C4-2B (cell line): ENCODE results near the gene ADPRS.

Experiments
- H3K27ac ChIP-seq: fragments of 450-650 bp; 2 replicates; pipeline ENCODE4 v1.5.1; 2017
- ZFX ChIP-seq: fragments of 450-650 bp; IDR thresholded peaks from 2 replicates; pipeline ENCODE4 v1.6.1; 2017
- TF ChIP-seq, protein P1 (sequence below): fragments of 450-650 bp; conservative IDR thresholded peaks from 2 replicates; pipeline ENCODE4 v1.5.1; 2017; ENCODE audit warnings: mild to moderate bottlenecking

ADPRS gene

DNA sequence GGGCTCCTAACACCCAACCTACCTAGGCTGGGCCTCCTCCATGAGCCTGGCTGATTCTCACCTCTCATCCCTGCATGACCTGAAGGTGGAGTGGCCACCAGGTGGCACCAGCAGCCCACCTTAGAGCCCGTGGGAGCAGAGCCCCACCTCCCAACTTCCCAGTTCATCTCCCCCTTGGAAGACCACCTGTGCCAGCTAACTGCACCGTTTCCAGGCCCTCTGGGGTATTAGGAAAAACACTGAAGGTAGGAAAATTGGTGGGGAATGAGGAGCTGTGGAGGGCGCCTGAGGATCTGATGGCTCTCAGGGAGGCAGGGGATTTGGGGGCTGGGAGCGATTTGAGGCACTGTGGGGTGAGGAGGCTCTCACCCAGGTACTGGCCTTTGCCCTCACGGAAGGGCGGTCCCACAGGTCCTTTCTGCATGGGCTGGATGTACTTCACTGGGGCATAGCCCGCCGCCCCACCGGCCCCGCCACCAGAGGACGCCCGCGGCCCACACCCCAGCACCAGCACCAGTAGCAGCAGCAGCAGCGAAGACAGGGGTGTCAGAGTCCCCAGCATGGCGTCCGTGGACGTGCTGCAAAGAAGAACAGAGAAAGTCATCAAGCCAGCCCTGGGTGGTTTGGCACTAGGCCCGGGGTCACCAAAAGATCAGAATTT, 11.1 kb downstream of the ADPRS start:
- no peak overlapping the region for H3K27ac ChIP-seq

DNA sequence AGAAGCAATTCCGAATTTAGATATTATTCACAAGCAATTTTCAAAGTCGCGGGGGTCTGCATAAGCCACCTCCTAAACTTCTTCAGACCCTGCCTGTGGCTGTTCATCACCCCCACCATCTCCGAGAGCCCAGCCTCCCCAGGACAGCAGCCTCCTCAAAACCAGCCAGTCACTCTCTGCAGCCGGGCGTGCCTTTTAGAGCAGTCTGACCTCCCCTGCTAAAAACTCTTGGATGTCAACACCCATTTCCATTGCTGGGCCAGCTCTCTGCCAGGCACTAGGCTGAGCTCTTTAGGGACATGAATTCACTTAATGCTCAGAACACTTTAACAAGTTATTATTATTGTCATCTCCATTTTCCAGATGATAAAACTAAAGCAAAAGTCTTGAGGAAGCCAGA, 11.7 kb downstream of the ADPRS start:
- no peak for TF ChIP-seq ZFX
- TF ChIP-seq, protein P1, sequence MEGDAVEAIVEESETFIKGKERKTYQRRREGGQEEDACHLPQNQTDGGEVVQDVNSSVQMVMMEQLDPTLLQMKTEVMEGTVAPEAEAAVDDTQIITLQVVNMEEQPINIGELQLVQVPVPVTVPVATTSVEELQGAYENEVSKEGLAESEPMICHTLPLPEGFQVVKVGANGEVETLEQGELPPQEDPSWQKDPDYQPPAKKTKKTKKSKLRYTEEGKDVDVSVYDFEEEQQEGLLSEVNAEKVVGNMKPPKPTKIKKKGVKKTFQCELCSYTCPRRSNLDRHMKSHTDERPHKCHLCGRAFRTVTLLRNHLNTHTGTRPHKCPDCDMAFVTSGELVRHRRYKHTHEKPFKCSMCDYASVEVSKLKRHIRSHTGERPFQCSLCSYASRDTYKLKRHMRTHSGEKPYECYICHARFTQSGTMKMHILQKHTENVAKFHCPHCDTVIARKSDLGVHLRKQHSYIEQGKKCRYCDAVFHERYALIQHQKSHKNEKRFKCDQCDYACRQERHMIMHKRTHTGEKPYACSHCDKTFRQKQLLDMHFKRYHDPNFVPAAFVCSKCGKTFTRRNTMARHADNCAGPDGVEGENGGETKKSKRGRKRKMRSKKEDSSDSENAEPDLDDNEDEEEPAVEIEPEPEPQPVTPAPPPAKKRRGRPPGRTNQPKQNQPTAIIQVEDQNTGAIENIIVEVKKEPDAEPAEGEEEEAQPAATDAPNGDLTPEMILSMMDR = no peak
- H3K27ac ChIP-seq = no peak overlapping the region

More for the DNA sequence above, 11.1 kb downstream of the ADPRS start:
- no peak for TF ChIP-seq ZFX
- TF ChIP-seq, protein P1 = peak; percentile 93

DNA sequence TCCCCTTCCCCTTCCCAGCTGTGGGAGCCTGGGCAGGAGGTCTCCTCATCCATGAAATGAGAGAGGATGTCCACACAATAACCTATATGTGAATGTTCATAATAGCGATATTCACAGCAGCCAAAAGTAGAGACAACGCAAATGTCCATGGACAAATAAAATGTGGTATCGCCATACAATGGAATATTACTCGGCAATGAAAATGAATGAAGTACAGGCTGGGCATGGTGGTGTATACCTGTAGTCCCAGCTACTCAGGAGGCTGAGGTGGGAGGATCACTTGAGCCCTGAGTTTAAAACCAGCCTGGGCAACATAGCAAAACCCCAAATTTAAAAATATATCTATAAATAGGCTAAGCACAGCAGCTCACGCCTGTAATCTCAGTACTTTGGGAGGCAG, 12.9 kb downstream of the ADPRS start:
- no peak overlapping the region for H3K27ac ChIP-seq
- TF ChIP-seq, protein P1 = no peak
- no peak for TF ChIP-seq ZFX

DNA sequence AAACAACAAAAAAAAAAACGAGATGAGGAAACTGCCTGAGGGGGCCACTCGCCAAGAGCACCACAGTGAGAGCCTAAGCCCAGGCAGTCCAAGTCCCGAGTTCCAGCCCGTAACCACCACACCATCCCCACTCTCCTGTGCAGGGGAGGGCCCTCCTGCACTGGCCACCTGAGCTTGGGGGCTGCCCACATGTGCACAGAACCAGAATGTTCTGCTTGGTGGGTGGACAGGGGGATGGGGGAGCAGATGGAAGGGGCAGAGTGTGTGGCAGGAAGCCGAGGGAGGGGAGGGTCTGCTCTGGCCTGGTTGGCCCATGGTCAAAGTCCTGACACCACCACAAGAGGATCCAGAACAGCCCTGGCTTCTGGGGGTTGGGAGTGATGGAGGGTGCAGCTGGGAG, 17.6 kb downstream of the ADPRS start:
- no peak overlapping the region for H3K27ac ChIP-seq
- no peak for TF ChIP-seq ZFX
- TF ChIP-seq, protein P1 = no peak

DNA sequence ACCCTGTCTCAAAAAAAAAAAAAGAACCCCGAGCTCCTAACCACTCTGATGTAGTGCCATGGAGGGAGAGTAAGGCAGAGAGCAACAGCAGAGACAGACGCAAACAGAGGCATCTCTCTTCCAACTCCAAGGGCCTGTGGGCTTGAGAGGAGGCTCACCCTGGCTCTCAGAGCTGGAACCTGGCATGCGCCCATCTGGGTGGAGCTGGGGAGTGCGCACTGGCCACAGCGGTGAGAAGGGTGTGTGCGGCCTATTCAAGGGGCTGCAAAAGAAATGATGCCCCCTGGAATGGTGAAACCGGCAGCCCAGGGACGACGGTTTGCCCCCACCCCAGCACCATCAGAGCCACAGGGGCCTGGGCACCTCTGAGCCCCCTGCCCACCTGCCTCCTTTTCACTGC, 18.7 kb downstream of the ADPRS start:
- no peak for TF ChIP-seq ZFX
- TF ChIP-seq, protein P1 = no peak
- no peak overlapping the region for H3K27ac ChIP-seq

DNA sequence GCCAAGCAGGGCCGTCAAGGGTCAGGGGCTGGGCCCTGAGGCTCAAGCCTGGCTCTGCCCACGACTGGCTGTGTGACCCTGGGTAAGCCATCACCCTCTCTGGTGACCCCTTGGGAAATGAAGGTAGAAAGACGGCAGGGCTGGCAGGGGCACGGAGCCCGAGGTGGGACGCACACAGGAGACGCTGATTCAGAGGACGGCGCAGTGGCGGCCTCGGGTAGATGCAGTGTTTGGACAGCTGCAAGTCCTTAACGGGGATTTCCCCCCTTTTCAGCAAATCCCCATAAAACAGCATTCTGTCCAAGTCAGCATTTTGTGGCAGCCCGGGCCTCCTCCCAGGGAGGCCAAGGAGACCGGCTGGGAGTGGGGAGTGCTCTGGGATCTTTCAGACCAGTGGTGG, 19.6 kb downstream of the ADPRS start:
- TF ChIP-seq, protein P1 = no peak
- no peak for TF ChIP-seq ZFX
- no peak overlapping the region for H3K27ac ChIP-seq

DNA sequence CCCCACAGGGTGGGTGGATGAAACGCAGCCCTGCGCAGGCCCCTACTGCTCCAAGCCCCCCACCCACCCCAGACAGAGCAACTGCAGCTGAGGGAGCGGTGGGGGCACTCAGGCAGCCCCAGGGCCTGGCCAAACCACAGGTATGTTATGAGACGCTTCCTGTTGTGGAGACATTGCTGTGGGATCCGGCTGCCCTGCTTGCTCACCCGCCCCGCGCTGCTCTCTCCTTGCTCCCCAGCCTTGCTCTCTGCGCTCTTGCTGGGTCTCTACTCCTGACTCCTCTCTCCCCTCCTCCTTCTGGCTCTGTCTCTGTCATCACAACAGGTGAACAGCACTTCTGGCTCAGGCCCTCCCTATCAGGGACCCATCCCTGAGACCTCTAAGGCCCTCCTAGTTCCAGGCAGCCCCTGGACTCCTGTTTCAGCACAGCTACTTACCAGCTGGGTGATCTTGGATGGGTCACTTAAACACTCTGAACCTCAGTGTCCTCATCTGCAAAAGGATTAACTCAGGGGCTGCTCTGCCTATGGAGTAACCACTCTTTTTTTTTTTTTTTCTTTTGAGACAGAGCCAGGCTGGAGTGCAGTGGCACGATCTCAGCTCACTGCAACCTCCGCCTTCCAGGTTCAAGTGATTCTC, 20.5 kb downstream of the ADPRS start:
- no peak for TF ChIP-seq ZFX
- TF ChIP-seq, protein P1 = no peak
- H3K27ac ChIP-seq = no peak overlapping the region
